A549 (cell line): ENCODE data around the gene CIT.

Experiments used
- CBX8 ChIP-seq: fragments of 200-600 bp; sonication (generic); IDR thresholded peaks from 2 replicates; pipeline ENCODE4 v1.6.1; 2016
- GATA3 ChIP-seq: IDR thresholded peaks from 2 replicates; pipeline ENCODE4 v1.6.1; 2012; ENCODE audit warnings: borderline replicate concordance
- HOXB5 ChIP-seq: fragments of 250-450 bp; sonication (Bioruptor Pico); IDR thresholded peaks from 2 replicates; pipeline ENCODE4 v1.5.0; 2020; ENCODE audit warnings: mild to moderate bottlenecking, moderate library complexity
- MAFK ChIP-seq: fragments of 450-650 bp; IDR thresholded peaks from 2 replicates; pipeline ENCODE4 v1.6.1; 2014; ENCODE audit not compliant: partially characterized antibody
- MYC ChIP-seq: IDR thresholded peaks from 2 replicates; pipeline ENCODE4 v1.6.1; 2012; ENCODE audit warnings: mild to moderate bottlenecking, inconsistent platforms, low read length, improper control_type of control experiment, borderline replicate concordance
- NFE2L2 ChIP-seq: fragments of 150-350 bp; conservative IDR thresholded peaks from 2 replicates; pipeline ENCODE4 v1.6.1; 2014; ENCODE audit warnings: low read length
- POLR2A ChIP-seq: IDR thresholded peaks from 2 replicates; pipeline ENCODE4 v1.6.1; 2012; ENCODE audit warnings: mild to moderate bottlenecking, low read length
- RAD21 ChIP-seq, 2 experiments: fragments of >200 bp in 1 of 2; sonication (Bioruptor Twin) in 1 of 2; formaldehyde crosslinking in 1 of 2; IDR thresholded peaks in 1 of 2; conservative IDR thresholded peaks in 1 of 2; 2 replicates in 1 of 2; 3 replicates in 1 of 2; pipeline ENCODE4 v1.6.1; 2012 to 2018; ENCODE audit warnings: inconsistent platforms in 1 of 2
- TF ChIP-seq, protein P1 (sequence below): fragments of 450-650 bp; IDR thresholded peaks from 2 replicates; pipeline ENCODE4 v1.6.1; 2014; ENCODE audit warnings: antibody characterized with exemption
- TF ChIP-seq, protein P2 (sequence below): fragments of >200 bp; sonication (Bioruptor Twin); formaldehyde crosslinking; IDR thresholded peaks from 3 replicates; pipeline ENCODE4 v1.5.1; 2016
- TF ChIP-seq, protein P3 (sequence below): IDR thresholded peaks from 2 replicates; pipeline ENCODE4 v1.6.1; 2012; ENCODE audit warnings: low read depth, borderline replicate concordance
- TF ChIP-seq, protein P4 (sequence below): fragments of 200-600 bp; sonication (generic); IDR thresholded peaks from 2 replicates; pipeline ENCODE4 v1.6.1; 2016; ENCODE audit warnings: antibody characterized with exemption, mild to moderate bottlenecking, moderate library complexity
- TF ChIP-seq, protein P5 (sequence below): fragments of >200 bp; sonication (Bioruptor Twin); formaldehyde crosslinking; IDR thresholded peaks from 3 replicates; pipeline ENCODE4 v1.6.1; 2016

DNA sequence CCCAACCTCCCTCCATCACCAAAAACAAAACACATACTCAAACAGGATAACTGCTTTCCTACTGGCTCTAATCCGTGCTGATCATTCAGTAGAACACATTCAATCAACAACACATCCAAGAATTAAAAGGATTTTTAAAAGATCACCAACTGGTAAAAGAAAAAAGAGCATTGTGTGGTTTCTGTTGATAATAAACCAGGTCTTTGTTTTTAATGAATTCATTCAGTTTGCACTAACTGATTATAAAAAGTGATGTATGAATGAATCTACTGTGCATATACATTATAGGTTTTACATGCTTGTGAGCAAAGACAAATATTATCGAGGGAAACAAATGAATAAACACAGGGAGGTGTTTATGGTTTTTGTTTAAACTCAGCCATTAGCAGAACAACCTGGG, 55.1 kb downstream of the CIT start:
- TF ChIP-seq, protein P1, sequence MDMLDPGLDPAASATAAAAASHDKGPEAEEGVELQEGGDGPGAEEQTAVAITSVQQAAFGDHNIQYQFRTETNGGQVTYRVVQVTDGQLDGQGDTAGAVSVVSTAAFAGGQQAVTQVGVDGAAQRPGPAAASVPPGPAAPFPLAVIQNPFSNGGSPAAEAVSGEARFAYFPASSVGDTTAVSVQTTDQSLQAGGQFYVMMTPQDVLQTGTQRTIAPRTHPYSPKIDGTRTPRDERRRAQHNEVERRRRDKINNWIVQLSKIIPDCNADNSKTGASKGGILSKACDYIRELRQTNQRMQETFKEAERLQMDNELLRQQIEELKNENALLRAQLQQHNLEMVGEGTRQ: no peak
- TF ChIP-seq MYC (no peak), RAD21 (conservative IDR thresholded peaks at IDR 0.05 in 1 of 2, IDR thresholded peaks at IDR 0.05 in 1 of 2) (no peak), CBX8 (no peak), POLR2A (no peak), GATA3 (no peak), MAFK (no peak), NFE2L2 (no peak), HOXB5 (CRISPR knock-in tag) (no peak)
- TF ChIP-seq, protein P2, sequence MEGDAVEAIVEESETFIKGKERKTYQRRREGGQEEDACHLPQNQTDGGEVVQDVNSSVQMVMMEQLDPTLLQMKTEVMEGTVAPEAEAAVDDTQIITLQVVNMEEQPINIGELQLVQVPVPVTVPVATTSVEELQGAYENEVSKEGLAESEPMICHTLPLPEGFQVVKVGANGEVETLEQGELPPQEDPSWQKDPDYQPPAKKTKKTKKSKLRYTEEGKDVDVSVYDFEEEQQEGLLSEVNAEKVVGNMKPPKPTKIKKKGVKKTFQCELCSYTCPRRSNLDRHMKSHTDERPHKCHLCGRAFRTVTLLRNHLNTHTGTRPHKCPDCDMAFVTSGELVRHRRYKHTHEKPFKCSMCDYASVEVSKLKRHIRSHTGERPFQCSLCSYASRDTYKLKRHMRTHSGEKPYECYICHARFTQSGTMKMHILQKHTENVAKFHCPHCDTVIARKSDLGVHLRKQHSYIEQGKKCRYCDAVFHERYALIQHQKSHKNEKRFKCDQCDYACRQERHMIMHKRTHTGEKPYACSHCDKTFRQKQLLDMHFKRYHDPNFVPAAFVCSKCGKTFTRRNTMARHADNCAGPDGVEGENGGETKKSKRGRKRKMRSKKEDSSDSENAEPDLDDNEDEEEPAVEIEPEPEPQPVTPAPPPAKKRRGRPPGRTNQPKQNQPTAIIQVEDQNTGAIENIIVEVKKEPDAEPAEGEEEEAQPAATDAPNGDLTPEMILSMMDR: no peak
- TF ChIP-seq, protein P3, sequence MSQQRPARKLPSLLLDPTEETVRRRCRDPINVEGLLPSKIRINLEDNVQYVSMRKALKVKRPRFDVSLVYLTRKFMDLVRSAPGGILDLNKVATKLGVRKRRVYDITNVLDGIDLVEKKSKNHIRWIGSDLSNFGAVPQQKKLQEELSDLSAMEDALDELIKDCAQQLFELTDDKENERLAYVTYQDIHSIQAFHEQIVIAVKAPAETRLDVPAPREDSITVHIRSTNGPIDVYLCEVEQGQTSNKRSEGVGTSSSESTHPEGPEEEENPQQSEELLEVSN: no peak
- TF ChIP-seq, protein P4, sequence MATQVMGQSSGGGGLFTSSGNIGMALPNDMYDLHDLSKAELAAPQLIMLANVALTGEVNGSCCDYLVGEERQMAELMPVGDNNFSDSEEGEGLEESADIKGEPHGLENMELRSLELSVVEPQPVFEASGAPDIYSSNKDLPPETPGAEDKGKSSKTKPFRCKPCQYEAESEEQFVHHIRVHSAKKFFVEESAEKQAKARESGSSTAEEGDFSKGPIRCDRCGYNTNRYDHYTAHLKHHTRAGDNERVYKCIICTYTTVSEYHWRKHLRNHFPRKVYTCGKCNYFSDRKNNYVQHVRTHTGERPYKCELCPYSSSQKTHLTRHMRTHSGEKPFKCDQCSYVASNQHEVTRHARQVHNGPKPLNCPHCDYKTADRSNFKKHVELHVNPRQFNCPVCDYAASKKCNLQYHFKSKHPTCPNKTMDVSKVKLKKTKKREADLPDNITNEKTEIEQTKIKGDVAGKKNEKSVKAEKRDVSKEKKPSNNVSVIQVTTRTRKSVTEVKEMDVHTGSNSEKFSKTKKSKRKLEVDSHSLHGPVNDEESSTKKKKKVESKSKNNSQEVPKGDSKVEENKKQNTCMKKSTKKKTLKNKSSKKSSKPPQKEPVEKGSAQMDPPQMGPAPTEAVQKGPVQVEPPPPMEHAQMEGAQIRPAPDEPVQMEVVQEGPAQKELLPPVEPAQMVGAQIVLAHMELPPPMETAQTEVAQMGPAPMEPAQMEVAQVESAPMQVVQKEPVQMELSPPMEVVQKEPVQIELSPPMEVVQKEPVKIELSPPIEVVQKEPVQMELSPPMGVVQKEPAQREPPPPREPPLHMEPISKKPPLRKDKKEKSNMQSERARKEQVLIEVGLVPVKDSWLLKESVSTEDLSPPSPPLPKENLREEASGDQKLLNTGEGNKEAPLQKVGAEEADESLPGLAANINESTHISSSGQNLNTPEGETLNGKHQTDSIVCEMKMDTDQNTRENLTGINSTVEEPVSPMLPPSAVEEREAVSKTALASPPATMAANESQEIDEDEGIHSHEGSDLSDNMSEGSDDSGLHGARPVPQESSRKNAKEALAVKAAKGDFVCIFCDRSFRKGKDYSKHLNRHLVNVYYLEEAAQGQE: no peak
- TF ChIP-seq, protein P5, sequence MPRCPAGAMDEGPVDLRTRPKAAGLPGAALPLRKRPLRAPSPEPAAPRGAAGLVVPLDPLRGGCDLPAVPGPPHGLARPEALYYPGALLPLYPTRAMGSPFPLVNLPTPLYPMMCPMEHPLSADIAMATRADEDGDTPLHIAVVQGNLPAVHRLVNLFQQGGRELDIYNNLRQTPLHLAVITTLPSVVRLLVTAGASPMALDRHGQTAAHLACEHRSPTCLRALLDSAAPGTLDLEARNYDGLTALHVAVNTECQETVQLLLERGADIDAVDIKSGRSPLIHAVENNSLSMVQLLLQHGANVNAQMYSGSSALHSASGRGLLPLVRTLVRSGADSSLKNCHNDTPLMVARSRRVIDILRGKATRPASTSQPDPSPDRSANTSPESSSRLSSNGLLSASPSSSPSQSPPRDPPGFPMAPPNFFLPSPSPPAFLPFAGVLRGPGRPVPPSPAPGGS: no peak
